GM23338 (cell line): Measurements from ENCODE around the gene SUCLG2. TPM values are rescaled to one million over a fixed set of nuclear protein-coding genes. Genes with fewer than 3 reads are reported as not detected.

Experiments used
- ATAC-seq: fragments of 200-7000 bp; cut with Tn5 transposase; 3 replicates; pipeline ENCODE4 v1.9.1; 2020
- DNase-seq: peaks from one replicate; pipeline ENCODE4 v3.0.0-alpha.2; 2015; ENCODE audit warnings: low spot score
- H2AFZ ChIP-seq: fragments of 200-600 bp; sonication (generic); 2 replicates; pipeline ENCODE4 v1.8.0; 2016; ENCODE audit warnings: antibody characterized with exemption, mild to moderate bottlenecking, moderate library complexity
- H3F3A ChIP-seq: fragments of 200-600 bp; sonication (generic); replicated peaks from 2 replicates; pipeline ENCODE4 v1.8.0; 2017; ENCODE audit warnings: antibody characterized with exemption, mixed run types, low read depth
- H3K27ac ChIP-seq: fragments of 200-600 bp; sonication (generic); 2 replicates; pipeline ENCODE4 v1.6.1; 2016; ENCODE audit warnings: low read depth
- H3K27me3 ChIP-seq: fragments of 200-600 bp; sonication (generic); 2 replicates; pipeline ENCODE4 v1.8.0; 2016; ENCODE audit warnings: mild to moderate bottlenecking, mixed run types, moderate library complexity; ENCODE audit not compliant: insufficient read depth
- H3K36me3 ChIP-seq: fragments of 200-600 bp; sonication (generic); 2 replicates; pipeline ENCODE4 v1.8.0; 2016; ENCODE audit warnings: mild to moderate bottlenecking; ENCODE audit not compliant: insufficient read depth
- H3K4me1 ChIP-seq: fragments of 200-600 bp; sonication (generic); 2 replicates; pipeline ENCODE4 v1.8.0; 2016; ENCODE audit warnings: mild to moderate bottlenecking, moderate library complexity; ENCODE audit not compliant: insufficient read depth
- H3K4me2 ChIP-seq: fragments of 200-600 bp; sonication (generic); 2 replicates; pipeline ENCODE4 v1.7.1; 2017; ENCODE audit warnings: mixed run types
- H3K4me3 ChIP-seq: fragments of 200-600 bp; sonication (generic); 2 replicates; pipeline ENCODE4 v1.6.1; 2016; ENCODE audit warnings: mixed run types
- H3K79me2 ChIP-seq: fragments of 200-600 bp; sonication (generic); replicated peaks from 2 replicates; pipeline ENCODE4 v1.8.0; 2017; ENCODE audit warnings: mild to moderate bottlenecking; ENCODE audit not compliant: insufficient read depth
- H3K9me2 ChIP-seq: fragments of 200-600 bp; sonication (generic); 2 replicates; pipeline ENCODE4 v1.8.0; 2017; ENCODE audit not compliant: insufficient read depth
- H4K20me1 ChIP-seq: fragments of 200-600 bp; sonication (generic); replicated peaks from 2 replicates; pipeline ENCODE4 v1.8.0; 2017; ENCODE audit warnings: mild to moderate bottlenecking; ENCODE audit not compliant: insufficient read depth
- H3K27ac Mint-ChIP-seq: 2 replicates; pipeline ENCODE4 v1.8.0; 2020; ENCODE audit warnings: inconsistent platforms, mild to moderate bottlenecking, moderate library complexity, mixed read lengths
- H3K27me3 Mint-ChIP-seq: 3 replicates; pipeline ENCODE4 v1.8.0; 2022; ENCODE audit warnings: low read depth, mild to moderate bottlenecking, moderate library complexity, mixed read lengths, inconsistent platforms; ENCODE audit not compliant: insufficient read depth, poor library complexity
- H3K36me3 Mint-ChIP-seq: 3 replicates; pipeline ENCODE4 v1.8.0; 2021; ENCODE audit warnings: low read depth, mild to moderate bottlenecking, inconsistent platforms, moderate library complexity, mixed read lengths
- H3K4me1 Mint-ChIP-seq: 3 replicates; pipeline ENCODE4 v1.8.0; 2020; ENCODE audit warnings: mild to moderate bottlenecking, inconsistent platforms, mixed read lengths
- H3K4me3 Mint-ChIP-seq: 3 replicates; pipeline ENCODE4 v1.8.0; 2021; ENCODE audit warnings: moderate library complexity, mild to moderate bottlenecking, inconsistent platforms, mixed read lengths
- H3K9me3 Mint-ChIP-seq: 3 replicates; pipeline ENCODE4 v1.8.0; 2020; ENCODE audit warnings: moderate library complexity, mild to moderate bottlenecking, inconsistent platforms, mixed read lengths
- CREB1 ChIP-seq: fragments of 250-450 bp; sonication (Bioruptor Pico); IDR thresholded peaks from 2 replicates; pipeline ENCODE4 v1.5.0; 2020; ENCODE audit warnings: low read depth, mild to moderate bottlenecking, moderate library complexity
- CTCF ChIP-seq, 2 experiments: fragments of 200-600 bp in 1 of 2; sonication (generic) in 1 of 2; conservative IDR thresholded peaks; 2 replicates each; pipeline versions ENCODE4 v1.5.1 to v1.6.1; 2016 to 2017; ENCODE audit warnings: antibody characterized with exemption in 2 of 2, low read depth in 2 of 2, mild to moderate bottlenecking in 2 of 2, moderate library complexity in 1 of 2
- EZH2 ChIP-seq: fragments of 200-600 bp; sonication (generic); IDR thresholded peaks from one replicate; pipeline ENCODE4 v1.8.0; 2017; ENCODE audit warnings: antibody characterized with exemption, mild to moderate bottlenecking, low read depth; ENCODE audit not compliant: unreplicated experiment
- EZH2phosphoT487 ChIP-seq: fragments of 200-600 bp; sonication (generic); IDR thresholded peaks from one replicate; pipeline ENCODE4 v1.8.1; 2018; ENCODE audit warnings: antibody characterized with exemption; ENCODE audit not compliant: unreplicated experiment
- JUNB ChIP-seq: IDR thresholded peaks from one replicate; pipeline ENCODE4 v1.6.1; 2016; ENCODE audit warnings: antibody characterized with exemption; ENCODE audit not compliant: unreplicated experiment
- NANOG ChIP-seq: IDR thresholded peaks from 2 replicates; pipeline ENCODE4 v1.6.1; 2016; ENCODE audit warnings: antibody characterized with exemption, borderline replicate concordance
- POLR2AphosphoS5 ChIP-seq: IDR thresholded peaks from 2 replicates; pipeline ENCODE4 v1.6.1; 2016; ENCODE audit warnings: antibody characterized with exemption, low read depth
- REST ChIP-seq: IDR thresholded peaks from one replicate; pipeline ENCODE4 v1.6.1; 2018; ENCODE audit warnings: antibody characterized with exemption; ENCODE audit not compliant: unreplicated experiment
- STAT1 ChIP-seq: IDR thresholded peaks from one replicate; pipeline ENCODE4 v1.6.1; 2016; ENCODE audit warnings: antibody characterized with exemption; ENCODE audit not compliant: unreplicated experiment
- ZNF331 ChIP-seq: fragments of 250-450 bp; sonication (Bioruptor Pico); IDR thresholded peaks from 2 replicates; pipeline ENCODE4 v1.5.0; 2020; ENCODE audit warnings: low read depth, mild to moderate bottlenecking, moderate library complexity
- ZNF462 ChIP-seq: fragments of 250-450 bp; sonication (Bioruptor Pico); IDR thresholded peaks from 2 replicates; pipeline ENCODE4 v1.5.0; 2020; ENCODE audit warnings: mild to moderate bottlenecking, moderate library complexity
- polyA plus RNA-seq: library from polyadenylated mRNA; unstranded; fragments of >200 nt; fragmentation: Nextera tagmentation; extraction: Ambion mirVana; gene quantifications from 2 replicates; pipeline ENCODE4 v1.2.1, GENCODE V29; 2016
- total RNA-seq: library from RNA; depleted of rRNA; stranded (reverse); fragments of >200 nt; shearing (Covaris generic); gene quantifications from 2 replicates; pipeline ENCODE4 v1.2.3, GENCODE V29; 2014

The SUCLG2 gene
- total and polyA plus RNA-seq, 2 experiments from 2014 or later: 29.3 to 39.0 TPM

GRCh38 chr3:67493808-67494207, 160.6 kb downstream of the SUCLG2 start (continued):
- TF ChIP-seq REST: no peak
- TF ChIP-seq EZH2phosphoT487: no peak
- TF ChIP-seq CREB1 (CRISPR knock-in tag): no peak

- Histone ChIP-seq H3K79me2 (no peaks in the 10 kb centered on the region), H4K20me1 (no peaks in the 10 kb centered on the region), H3K36me3 (no peaks in the 10 kb centered on the region), H3K27me3 (no peaks in the 10 kb centered on the region), H3K4me1 (no peaks in the 10 kb centered on the region), H3K4me3 (no peak overlapping the region), H3K4me2 (no peak overlapping the region), H3K27ac (no peak overlapping the region), H3K9me2 (no peaks in the 10 kb centered on the region), H2AFZ (no peak overlapping the region), H3F3A (no peaks in the 10 kb centered on the region)
- no peak overlapping the region for H3K27ac Mint-ChIP-seq
- H3K36me3 Mint-ChIP-seq: no peaks in the 10 kb centered on the region
- DNase-seq (no peak), ATAC-seq (no peak)
- H3K4me1 Mint-ChIP-seq: no peaks in the 10 kb centered on the region
- no peaks in the 10 kb centered on the region for H3K9me3 Mint-ChIP-seq
- H3K27me3 Mint-ChIP-seq: no peaks in the 10 kb centered on the region
- TF ChIP-seq POLR2AphosphoS5 (no peak), EZH2phosphoT487 (no peak), JUNB (no peak), ZNF462 (CRISPR knock-in tag) (no peak), CTCF (conservative IDR thresholded peaks at IDR 0.05; ENCODE audit: low read depth in 2 of 2) (no peak), ZNF331 (CRISPR knock-in tag) (no peak), STAT1 (no peak), NANOG (no peak), EZH2 (no peak)
- H3K4me3 Mint-ChIP-seq: no peak overlapping the region
Observed at GRCh38 chr3:67490658-67491057, 163.8 kb downstream of the SUCLG2 start.
